Bladder microvascular endothelial cell (primary cell): ENCODE data around the gene MYLK4. TPM values are rescaled to one million over a fixed set of nuclear protein-coding genes. Genes with fewer than 3 reads are reported as not detected.

Source experiments
- total RNA-seq: library from RNA; depleted of rRNA; stranded (reverse); fragments of >200 nt; gene quantifications from 2 replicates; pipeline ENCODE4 v1.2.3, GENCODE V29; 2014

MYLK4 gene
- total RNA-seq = 0.32 and 0.38 TPM in 2 replicates

GRCh38 chr6:2750832-2751231 lies at the start of gene MYLK4:
MYLK4 (minus strand) TSS chr6:2750922; CDS start chr6:2749294, 1,628 bp downstream.

GRCh38 chr6:2765166-2765895 lies 14.6 kb upstream of the MYLK4 start, which contains the start of gene WRNIP1:
WRNIP1 (plus strand) TSS chr6:2765393; CDS start chr6:2765623, 230 bp downstream.

Other genes with a start within 250 kb of the MYLK4 start
- 42.1 and 51.4 TPM in 2 replicates for gene WRNIP1, start 14.5 kb upstream of the MYLK4 start, total RNA-seq
- 18.2 and 46.9 TPM in 2 replicates for gene SERPINB1, start 90.9 kb upstream of the MYLK4 start, total RNA-seq
- gene SERPINB9, start 152.4 kb upstream of the MYLK4 start, total RNA-seq = 23.3 and 51.3 TPM in 2 replicates
- 110 and 114 TPM in 2 replicates for gene SERPINB6, start 220.6 kb upstream of the MYLK4 start, total RNA-seq
- 15.9 and 19.8 TPM in 2 replicates for gene NQO2, start 249.0 kb upstream of the MYLK4 start, total RNA-seq